Ectodermal cell (in vitro differentiated cells): ENCODE results near the gene STIP1.
A peak's percentile ranks its signal among the peaks of the same experiment; 100 is the strongest.
"Not testable (repeated sequence)": the region's sequence is repeated elsewhere in the genome, so short reads cannot be mapped to it uniquely, and the experiment has no call there.

Experiments
- H3K27ac ChIP-seq: 2 replicates; pipeline ENCODE4 v1.7.0; 2013; ENCODE audit warnings: mild to moderate bottlenecking, low read depth, low read length; ENCODE audit not compliant: insufficient read depth, poor library complexity, severe bottlenecking
- H3K27me3 ChIP-seq: 2 replicates; pipeline ENCODE4 v1.7.0; 2013; ENCODE audit warnings: mild to moderate bottlenecking, low read length; ENCODE audit not compliant: insufficient read depth, control insufficient read depth, poor library complexity, severe bottlenecking
- H3K36me3 ChIP-seq: one replicate; pipeline ENCODE4 v1.7.0; 2013; ENCODE audit warnings: low read length; ENCODE audit not compliant: control insufficient read depth, insufficient read depth
- H3K4me1 ChIP-seq: one replicate; pipeline ENCODE4 v1.7.0; 2013; ENCODE audit warnings: low read length; ENCODE audit not compliant: control insufficient read depth, insufficient read depth
- H3K4me3 ChIP-seq: 2 replicates; pipeline ENCODE4 v1.7.0; 2013; ENCODE audit warnings: low read depth, low read length, control low read depth; ENCODE audit not compliant: insufficient read depth
- H3K9me3 ChIP-seq: 2 replicates; pipeline ENCODE4 v1.7.0; 2013; ENCODE audit warnings: mild to moderate bottlenecking, low read length, moderate library complexity; ENCODE audit not compliant: control insufficient read depth
- WGBS, 2 experiments: methylation state at CpG; one replicate each; pipeline ENCODE4 v1.1.7; 2013; ENCODE audit warnings: missing lambda C conversion rate in 2 of 2; 5-methylcytosine and 5-hydroxymethylcytosine counted together

STIP1 gene

GRCh38 chr11:64161037-64161436 lies 24.9 kb upstream of the STIP1 start:
- Histone ChIP-seq H3K27me3 (peaks cover 9% of the 10 kb centered on the region), H3K4me1 (peaks cover 5% of the 10 kb centered on the region), H3K4me3 (no peak overlapping the region), H3K9me3 (no peaks in the 10 kb centered on the region), H3K36me3 (no peaks in the 10 kb centered on the region), H3K27ac (no peak overlapping the region)
- WGBS, 2 experiments: 88 to 89% methylated on average over 10 of the region's 10 CpGs

GRCh38 chr11:64162769-64163168 lies 23.2 kb upstream of the STIP1 start:
- not testable (repeated sequence) for H3K4me1 ChIP-seq, H3K9me3 ChIP-seq, H3K36me3 ChIP-seq, H3K4me3 ChIP-seq, H3K27ac ChIP-seq
- peaks cover 21% of the 10 kb centered on the region for H3K27me3 ChIP-seq
- 87 to 92% methylated on average over 16 of the region's 16 CpGs for WGBS, 2 experiments

- H3K4me1 ChIP-seq: peaks cover 5% of the 10 kb centered on the region
- H3K4me3 ChIP-seq: no peak overlapping the region
- no peaks in the 10 kb centered on the region for H3K9me3 ChIP-seq
Observed at GRCh38 chr11:64163951-64164350, 22.0 kb upstream of the STIP1 start.

GRCh38 chr11:64164392-64165312 lies 21.3 kb upstream of the STIP1 start:
- no peak overlapping the region for H3K27ac ChIP-seq
- H3K27me3 ChIP-seq: peaks cover 26% of the 10 kb centered on the region
- H3K9me3 ChIP-seq: no peaks in the 10 kb centered on the region
- H3K4me1 ChIP-seq: peaks cover 5% of the 10 kb centered on the region
- H3K36me3 ChIP-seq: no peaks in the 10 kb centered on the region
- WGBS, 2 experiments: 58 to 61% methylated on average over 20 of the region's 20 CpGs
- no peak overlapping the region for H3K4me3 ChIP-seq

More at GRCh38 chr11:64163951-64164350, 22.0 kb upstream of the STIP1 start:
- Histone ChIP-seq H3K27me3 (peaks cover 26% of the 10 kb centered on the region), H3K27ac (no peak overlapping the region), H3K36me3 (no peaks in the 10 kb centered on the region)
- WGBS, 2 experiments: 90 to 93% methylated on average over 5 of the region's 5 CpGs

- Histone ChIP-seq H3K27me3 (peaks cover 26% of the 10 kb centered on the region), H3K9me3 (no peaks in the 10 kb centered on the region), H3K4me3 (peak overlapping the region; percentile 37), H3K36me3 (no peaks in the 10 kb centered on the region), H3K27ac (no peak overlapping the region), H3K4me1 (peaks cover 5% of the 10 kb centered on the region)
- WGBS, 2 experiments: 8% methylated on average over 32 of the region's 32 CpGs
Observed at GRCh38 chr11:64165481-64165841, 20.5 kb upstream of the STIP1 start.

GRCh38 chr11:64165842-64166635 lies 19.9 kb upstream of the STIP1 start, which contains the start of gene MACROD1:
Gene MACROD1 (minus strand): TSS chr11:64166113. CDS start chr11:64165994, 119 bp downstream.
- H3K27ac ChIP-seq: no peak within 1 kb of the TSS
- peaks cover 26% of the 10 kb centered on the region for H3K27me3 ChIP-seq
- H3K4me1 ChIP-seq: peaks cover 5% of the 10 kb centered on the region
- H3K4me3 ChIP-seq: peak within 1 kb of the TSS; percentile 37
- H3K9me3 ChIP-seq: no peaks in the 10 kb centered on the region
- no peaks in the 10 kb centered on the region for H3K36me3 ChIP-seq
- WGBS, 2 experiments: 1% methylated on average over 92 of the region's 92 CpGs

- Histone ChIP-seq H3K27me3 (peaks cover 23% of the 10 kb centered on the region), H3K9me3 (no peaks in the 10 kb centered on the region), H3K36me3 (no peaks in the 10 kb centered on the region), H3K4me3 (no peak overlapping the region), H3K4me1 (no peaks in the 10 kb centered on the region), H3K27ac (no peak overlapping the region)
- 89 to 93% methylated on average over 3 of the region's 4 CpGs for WGBS, 2 experiments
Observed at GRCh38 chr11:64170419-64170818, 15.6 kb upstream of the STIP1 start.

GRCh38 chr11:64173616-64174355 lies 12.2 kb upstream of the STIP1 start:
- Histone ChIP-seq H3K27ac (no peak overlapping the region), H3K27me3 (no peaks in the 10 kb centered on the region), H3K36me3 (no peaks in the 10 kb centered on the region), H3K4me1 (no peaks in the 10 kb centered on the region), H3K4me3 (no peak overlapping the region), H3K9me3 (no peaks in the 10 kb centered on the region)
- WGBS, 2 experiments: 90 to 92% methylated on average over 4 of the region's 4 CpGs

- Histone ChIP-seq H3K36me3 (no peaks in the 10 kb centered on the region), H3K9me3 (no peaks in the 10 kb centered on the region), H3K27ac (no peak overlapping the region), H3K27me3 (no peaks in the 10 kb centered on the region), H3K4me3 (no peak overlapping the region), H3K4me1 (peaks cover under 1% of the 10 kb centered on the region)
- 93 to 94% methylated on average over 7 to 8 of the region's 8 CpGs for WGBS, 2 experiments
Observed at GRCh38 chr11:64176751-64177150, 9.2 kb upstream of the STIP1 start.
